Testis (tissue), 3 donors: ENCODE data around the gene FHIT. TPM values are rescaled to one million over a fixed set of nuclear protein-coding genes. Genes with fewer than 3 reads are reported as not detected.

Source experiments
- DNase-seq: peaks from one replicate; pipeline ENCODE4 v3.0.0-alpha.2; 2019
- H3K27ac ChIP-seq, 2 donors: fragments of 200-600 bp; sonication (generic); one replicate each; pipeline ENCODE4 v1.5.1; 2019
- H3K27me3 ChIP-seq: fragments of 200-600 bp; sonication (generic); one replicate; pipeline ENCODE4 v1.5.1; 2019
- H3K36me3 ChIP-seq: fragments of 200-600 bp; sonication (generic); one replicate; pipeline ENCODE4 v1.5.1; 2017; ENCODE audit warnings: low read depth; ENCODE audit errors: missing control alignments
- H3K4me1 ChIP-seq: fragments of 200-600 bp; sonication (generic); one replicate; pipeline ENCODE4 v1.5.1; 2019
- H3K4me3 ChIP-seq, 2 donors: fragments of 200-600 bp; sonication (generic); one replicate each; pipeline ENCODE4 v1.5.1; 2017 to 2019
- H3K9me3 ChIP-seq: fragments of 200-600 bp; sonication (generic); one replicate; pipeline ENCODE4 v1.5.1; 2017
- POLR2A ChIP-seq: fragments of 450-650 bp; IDR thresholded peaks from one replicate; pipeline ENCODE4 v1.6.1; 2017; ENCODE audit warnings: antibody characterized with exemption, mild to moderate bottlenecking, moderate library complexity
- WGBS, 2 donors: methylation state at CpG; one replicate each; pipeline ENCODE4 v1.1.5; 2018; 5-methylcytosine and 5-hydroxymethylcytosine counted together
- intact Hi-C: fragments of 100-400 bp; cut with DNase I; formaldehyde crosslinking; loops from one replicate; pipeline ENCODE4 v1.15.1; 2023; ENCODE audit warnings: low total_unique reads
- polyA plus RNA-seq: library from polyadenylated mRNA; stranded (reverse); fragments of 350-450 nt; fragmentation: Illumina TruSeq; extraction: RNeasy Lipid Tissue Mini Kit (QIAGEN cat#74804); gene quantifications from one replicate; pipeline ENCODE4 v1.2.3, GENCODE V29; 2014; ENCODE audit warnings: low read depth, low replicate concordance; ENCODE audit not compliant: insufficient read depth
- total RNA-seq, 2 donors: library from RNA; depleted of rRNA; stranded (reverse); fragments of >200 nt; gene quantifications; one replicate each; pipeline ENCODE4 v1.2.3, GENCODE V29; 2016
- TF ChIP-seq, protein P1 (sequence below), 3 experiments: fragments of 450-650 bp in 2 of 3; fragments of 200-600 bp in 1 of 3; sonication (generic) in 1 of 3; IDR thresholded peaks; one replicate each; pipeline ENCODE4 v1.5.1; 2016 to 2019; ENCODE audit warnings: antibody characterized with exemption in 3 of 3, mild to moderate bottlenecking in 2 of 3, moderate library complexity in 1 of 3

FHIT gene
- total and polyA plus RNA-seq, 3 donors from 2014 or later = 10.1 to 29.6 (median 15.5) TPM

- TF ChIP-seq POLR2A = no peak
- TF ChIP-seq, protein P1, sequence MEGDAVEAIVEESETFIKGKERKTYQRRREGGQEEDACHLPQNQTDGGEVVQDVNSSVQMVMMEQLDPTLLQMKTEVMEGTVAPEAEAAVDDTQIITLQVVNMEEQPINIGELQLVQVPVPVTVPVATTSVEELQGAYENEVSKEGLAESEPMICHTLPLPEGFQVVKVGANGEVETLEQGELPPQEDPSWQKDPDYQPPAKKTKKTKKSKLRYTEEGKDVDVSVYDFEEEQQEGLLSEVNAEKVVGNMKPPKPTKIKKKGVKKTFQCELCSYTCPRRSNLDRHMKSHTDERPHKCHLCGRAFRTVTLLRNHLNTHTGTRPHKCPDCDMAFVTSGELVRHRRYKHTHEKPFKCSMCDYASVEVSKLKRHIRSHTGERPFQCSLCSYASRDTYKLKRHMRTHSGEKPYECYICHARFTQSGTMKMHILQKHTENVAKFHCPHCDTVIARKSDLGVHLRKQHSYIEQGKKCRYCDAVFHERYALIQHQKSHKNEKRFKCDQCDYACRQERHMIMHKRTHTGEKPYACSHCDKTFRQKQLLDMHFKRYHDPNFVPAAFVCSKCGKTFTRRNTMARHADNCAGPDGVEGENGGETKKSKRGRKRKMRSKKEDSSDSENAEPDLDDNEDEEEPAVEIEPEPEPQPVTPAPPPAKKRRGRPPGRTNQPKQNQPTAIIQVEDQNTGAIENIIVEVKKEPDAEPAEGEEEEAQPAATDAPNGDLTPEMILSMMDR (IDR thresholded peaks at IDR 0.05) = no peak
Observed at GRCh38 chr3:61094608-61095007, 156.6 kb downstream of the FHIT start.

GRCh38 chr3:61093364-61093763 lies 157.9 kb downstream of the FHIT start:
- Histone ChIP-seq H3K27me3 (no peaks in the 10 kb centered on the region), H3K4me3 (no peak overlapping the region), H3K9me3 (no peaks in the 10 kb centered on the region), H3K36me3 (no peaks in the 10 kb centered on the region), H3K27ac (no peak overlapping the region), H3K4me1 (no peaks in the 10 kb centered on the region)
- TF ChIP-seq POLR2A = no peak
- TF ChIP-seq, protein P1 (IDR thresholded peaks at IDR 0.05) = no peak
- intact Hi-C loops = no loop called here
- no peak for DNase-seq
- 90 to 92% methylated on average over 2 of the region's 2 CpGs for WGBS, 2 donors

More at GRCh38 chr3:61094608-61095007, 156.6 kb downstream of the FHIT start:
- no peaks in the 10 kb centered on the region for H3K4me1 ChIP-seq
- 75 to 77% methylated on average over 3 of the region's 3 CpGs for WGBS, 2 donors
- H3K4me3 ChIP-seq = no peak overlapping the region
- no peaks in the 10 kb centered on the region for H3K36me3 ChIP-seq
- H3K9me3 ChIP-seq = no peaks in the 10 kb centered on the region
- no peaks in the 10 kb centered on the region for H3K27me3 ChIP-seq
- no peak overlapping the region for H3K27ac ChIP-seq
- intact Hi-C loops = no loop called here
- DNase-seq = no peak

DNA sequence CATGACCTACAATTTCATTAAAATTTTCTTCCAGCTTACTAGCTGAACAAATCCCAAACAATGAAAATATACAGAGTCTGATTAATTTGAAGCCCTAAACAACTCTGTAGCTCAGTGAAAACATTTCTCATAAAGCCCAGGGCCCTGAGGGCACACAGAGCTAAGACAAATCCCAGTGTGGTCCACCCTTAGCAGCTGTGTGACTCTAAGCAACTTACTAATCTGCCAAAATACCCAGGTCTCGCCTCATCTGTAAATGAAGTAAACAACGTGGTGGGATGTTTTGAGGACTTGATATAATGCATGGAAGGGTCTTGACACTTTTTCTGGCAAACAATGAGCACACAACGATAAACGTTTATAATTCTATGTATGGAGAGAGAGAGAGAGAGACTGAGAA lies 158.4 kb downstream of the FHIT start:
- H3K4me3 ChIP-seq = no peak overlapping the region
- WGBS, 2 donors = 53 to 58% methylated on average over 4 of the region's 4 CpGs
- intact Hi-C loops = no loop called here
- H3K9me3 ChIP-seq = no peaks in the 10 kb centered on the region
- no peaks in the 10 kb centered on the region for H3K27me3 ChIP-seq
- no peak for DNase-seq
- no peak for TF ChIP-seq POLR2A
- TF ChIP-seq, protein P1 (IDR thresholded peaks at IDR 0.05) = no peak
- no peaks in the 10 kb centered on the region for H3K36me3 ChIP-seq
- H3K4me1 ChIP-seq = no peaks in the 10 kb centered on the region
- no peak overlapping the region for H3K27ac ChIP-seq

DNA sequence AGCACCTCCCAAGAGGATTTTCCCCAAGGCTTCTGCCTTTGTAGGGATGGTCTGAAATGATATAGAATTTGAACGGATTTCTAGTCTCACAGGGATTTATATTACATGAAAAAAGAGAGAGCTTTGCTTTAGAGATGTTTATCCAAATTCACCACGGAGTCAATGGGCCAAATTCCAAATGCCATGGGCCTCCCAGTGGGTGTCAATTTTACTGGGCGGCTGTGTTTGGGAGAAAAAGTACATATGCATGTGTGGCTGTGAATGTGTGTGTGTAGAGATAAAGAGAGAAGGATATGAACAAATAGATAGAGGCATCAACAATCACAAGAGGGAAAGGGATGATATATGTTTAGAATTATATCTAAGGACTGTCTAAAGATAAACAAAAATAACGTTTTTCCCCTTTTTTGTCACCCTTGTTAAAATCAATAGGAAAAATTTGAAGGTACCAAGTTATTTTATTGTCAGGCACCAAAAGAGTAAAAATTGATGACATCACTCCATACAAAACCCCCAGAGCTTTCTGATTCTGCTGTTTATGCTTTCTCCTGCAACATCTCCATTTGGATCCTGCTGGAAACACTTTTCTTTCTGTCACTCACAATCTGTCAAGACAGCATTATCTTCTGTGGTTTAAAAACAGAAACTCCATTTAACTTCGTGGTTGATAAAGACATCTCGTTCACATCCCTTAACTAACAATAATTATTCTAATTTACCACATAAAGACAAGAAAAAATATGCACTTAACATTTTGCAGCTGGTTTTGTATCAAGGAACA lies 160.7 kb downstream of the FHIT start:
- H3K9me3 ChIP-seq = no peaks in the 10 kb centered on the region
- 63 to 70% methylated on average over 6 of the region's 6 CpGs for WGBS, 2 donors
- no peak for TF ChIP-seq POLR2A
- TF ChIP-seq, protein P1 (IDR thresholded peaks at IDR 0.05) = no peak

DNA sequence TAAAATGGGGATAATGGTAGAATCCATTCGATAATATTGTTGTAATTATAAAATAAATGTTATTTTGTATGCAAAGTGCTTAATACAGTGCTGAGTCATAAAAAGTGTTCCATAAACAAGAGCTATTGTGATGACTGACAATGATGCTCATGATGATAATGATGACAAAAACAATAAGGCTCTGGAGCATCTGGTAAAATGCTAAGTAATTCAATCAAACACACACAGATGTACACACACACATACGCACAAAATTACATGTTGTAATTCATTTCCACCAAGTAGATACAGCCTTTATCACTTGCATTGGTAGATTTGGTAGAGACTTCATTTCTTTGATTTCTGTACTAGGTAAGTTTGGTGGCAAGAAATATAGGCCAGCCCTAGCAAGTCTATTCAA lies 163.8 kb downstream of the FHIT start:
- DNase-seq = no peak
- no peaks in the 10 kb centered on the region for H3K4me1 ChIP-seq
- 93 to 95% methylated on average over 2 of the region's 2 CpGs for WGBS, 2 donors
- no peaks in the 10 kb centered on the region for H3K27me3 ChIP-seq
- no peak overlapping the region for H3K27ac ChIP-seq
- no peak for TF ChIP-seq POLR2A
- TF ChIP-seq, protein P1 (IDR thresholded peaks at IDR 0.05) = no peak
- intact Hi-C loops = no loop called here
- no peaks in the 10 kb centered on the region for H3K9me3 ChIP-seq
- no peaks in the 10 kb centered on the region for H3K36me3 ChIP-seq
- no peak overlapping the region for H3K4me3 ChIP-seq

More for the DNA sequence above, 160.7 kb downstream of the FHIT start:
- H3K27ac ChIP-seq = no peak overlapping the region
- H3K4me3 ChIP-seq = no peak overlapping the region
- H3K36me3 ChIP-seq = no peaks in the 10 kb centered on the region
- intact Hi-C loops = no loop called here
- no peak for DNase-seq
- no peaks in the 10 kb centered on the region for H3K4me1 ChIP-seq
- no peaks in the 10 kb centered on the region for H3K27me3 ChIP-seq
